ENCODE results near the gene MS4A6A.

The MS4A6A gene

DNA sequence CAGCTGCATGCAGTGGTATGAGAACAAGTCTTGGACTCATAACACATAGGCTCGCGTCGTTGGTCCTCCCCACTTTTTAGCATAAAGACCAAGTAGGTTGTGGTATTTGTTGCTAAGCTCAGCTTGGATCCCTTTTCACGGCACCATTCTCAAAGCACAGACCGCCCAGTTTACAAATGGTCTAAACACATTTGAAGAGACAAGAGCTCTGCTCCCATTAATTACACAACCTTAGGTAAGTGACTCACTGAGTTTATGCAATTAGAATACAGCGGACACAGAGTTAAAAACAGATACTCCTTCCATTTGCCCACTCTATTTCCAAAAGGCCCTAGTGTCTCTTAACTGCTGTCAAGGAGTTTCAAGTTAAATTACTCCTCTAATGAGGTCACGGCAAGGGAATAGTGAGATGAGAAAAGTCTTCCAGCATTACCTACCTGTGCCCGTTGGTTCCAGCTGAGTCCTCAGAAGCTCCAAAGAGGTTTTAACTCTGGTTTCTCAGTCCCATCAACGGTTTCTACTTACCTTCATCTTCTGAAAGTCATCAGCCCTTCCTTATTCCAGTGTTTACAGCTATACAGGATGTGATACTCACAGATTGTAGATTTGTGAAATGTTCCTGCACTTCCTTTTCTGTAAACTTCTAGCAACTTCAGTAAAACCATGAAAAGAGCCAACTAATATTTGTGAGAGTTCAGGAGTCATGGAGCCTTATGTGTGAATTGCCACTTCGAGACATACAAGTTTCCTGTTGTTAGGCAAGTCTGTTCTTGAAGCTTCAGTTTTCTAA lies at the start of gene MS4A6A:
TSS of gene MS4A6A (minus strand) at position 543 of the 790 bp plus-strand sequence. CDS start 1,356 bp downstream, outside the sequence.
- TF ChIP-seq CTCF (conservative IDR thresholded peaks at IDR 0.05; ENCODE audit: low read depth, low read length) = no peak
- H3K4me1 ChIP-seq (ENCODE audit: low read depth, poor library complexity, severe bottlenecking) = no peaks in the 10 kb centered on the region
- H4K20me1 ChIP-seq (ENCODE audit: insufficient read depth) = no peaks in the 10 kb centered on the region
- H3K27me3 ChIP-seq (ENCODE audit: insufficient read depth, low read depth) = no peaks in the 10 kb centered on the region
- no peaks in the 10 kb centered on the region for H3K36me3 ChIP-seq (ENCODE audit: insufficient read depth)
- H2AFZ ChIP-seq (ENCODE audit: low read depth) = no peak within 1 kb of the TSS
- H3K79me2 ChIP-seq (ENCODE audit: insufficient read depth, low read depth) = no peaks in the 10 kb centered on the region
- H3K27ac ChIP-seq = no peak within 1 kb of the TSS
- no peak within 1 kb of the TSS for H3K4me3 ChIP-seq (IDR thresholded peaks at IDR 0.05; ENCODE audit: insufficient read depth, low read depth, low read length)
- no peak within 1 kb of the TSS for H3K4me2 ChIP-seq
- no peak within 1 kb of the TSS for H3K9ac ChIP-seq

DNA sequence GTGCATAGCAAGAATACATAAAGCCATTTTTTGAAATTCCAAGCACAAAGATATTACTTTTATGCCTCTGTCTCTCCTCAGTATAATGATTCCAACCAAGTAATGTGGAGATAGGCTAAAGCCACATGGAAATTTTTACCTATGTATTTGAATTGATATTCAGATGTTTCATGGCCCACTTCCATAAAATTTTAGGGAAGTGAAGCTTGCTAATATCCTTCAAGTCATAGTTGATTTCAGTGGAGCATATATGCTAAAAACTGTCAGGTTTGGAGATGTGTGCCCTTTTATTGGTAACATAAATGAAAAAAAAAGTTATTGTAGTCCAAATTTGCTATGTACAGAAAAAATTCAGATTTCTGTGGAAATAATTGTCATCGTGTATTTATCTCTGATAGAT lies 47.8 kb upstream of the MS4A6A start:
- Histone ChIP-seq H3K27ac (no peak overlapping the region), H4K20me1 (ENCODE audit: insufficient read depth) (no peaks in the 10 kb centered on the region), H2AFZ (ENCODE audit: low read depth) (no peak overlapping the region), H3K4me2 (no peak overlapping the region), H3K4me3 (IDR thresholded peaks at IDR 0.05; ENCODE audit: insufficient read depth, low read depth, low read length) (no peak overlapping the region), H3K9ac (no peak overlapping the region), H3K27me3 (ENCODE audit: insufficient read depth, low read depth) (no peaks in the 10 kb centered on the region), H3K4me1 (ENCODE audit: low read depth, poor library complexity, severe bottlenecking) (no peaks in the 10 kb centered on the region), H3K36me3 (ENCODE audit: insufficient read depth) (no peaks in the 10 kb centered on the region), H3K79me2 (ENCODE audit: insufficient read depth, low read depth) (no peaks in the 10 kb centered on the region)
- TF ChIP-seq CTCF (conservative IDR thresholded peaks at IDR 0.05; ENCODE audit: low read depth, low read length) = no peak

- TF ChIP-seq CTCF (conservative IDR thresholded peaks at IDR 0.05; ENCODE audit: low read depth, low read length) = no peak
- Histone ChIP-seq H3K36me3 (ENCODE audit: insufficient read depth) (no peaks in the 10 kb centered on the region), H3K4me2 (no peak overlapping the region)
Observed at GRCh38 chr11:60222141-60222540, 39.3 kb upstream of the MS4A6A start.

DNA sequence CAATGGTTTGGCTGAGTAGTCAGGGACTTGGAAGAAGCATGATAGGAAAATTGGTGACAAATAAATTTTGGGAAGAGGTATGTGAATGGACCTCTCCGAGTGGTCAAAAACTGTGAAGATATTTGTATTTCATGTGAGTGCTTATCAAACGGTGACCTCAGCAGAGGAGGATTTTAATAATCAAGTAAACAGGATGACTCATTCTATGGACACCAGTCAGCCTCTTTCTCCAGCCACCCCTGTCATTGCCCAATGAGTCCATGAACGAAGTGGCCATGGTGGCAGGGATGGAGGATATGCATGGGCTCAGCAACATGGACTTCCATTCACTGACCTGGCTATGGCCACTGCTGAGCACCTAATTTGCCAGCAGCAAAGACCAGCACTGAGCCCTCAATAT lies 38.8 kb upstream of the MS4A6A start:
- H3K4me2 ChIP-seq = no peak overlapping the region
- no peak overlapping the region for H3K27ac ChIP-seq

More at GRCh38 chr11:60222141-60222540, 39.3 kb upstream of the MS4A6A start:
- no peak overlapping the region for H2AFZ ChIP-seq (ENCODE audit: low read depth)
- no peaks in the 10 kb centered on the region for H3K27me3 ChIP-seq (ENCODE audit: insufficient read depth, low read depth)
- no peaks in the 10 kb centered on the region for H3K79me2 ChIP-seq (ENCODE audit: insufficient read depth, low read depth)
- H4K20me1 ChIP-seq (ENCODE audit: insufficient read depth) = no peaks in the 10 kb centered on the region
- H3K9ac ChIP-seq = no peak overlapping the region
- H3K27ac ChIP-seq = no peak overlapping the region
- no peaks in the 10 kb centered on the region for H3K4me1 ChIP-seq (ENCODE audit: low read depth, poor library complexity, severe bottlenecking)
- H3K4me3 ChIP-seq (IDR thresholded peaks at IDR 0.05; ENCODE audit: insufficient read depth, low read depth, low read length) = no peak overlapping the region

More for the DNA sequence above, 38.8 kb upstream of the MS4A6A start:
- no peaks in the 10 kb centered on the region for H3K79me2 ChIP-seq (ENCODE audit: insufficient read depth, low read depth)
- no peaks in the 10 kb centered on the region for H3K4me1 ChIP-seq (ENCODE audit: low read depth, poor library complexity, severe bottlenecking)
- H4K20me1 ChIP-seq (ENCODE audit: insufficient read depth) = no peaks in the 10 kb centered on the region
- no peak overlapping the region for H3K4me3 ChIP-seq (IDR thresholded peaks at IDR 0.05; ENCODE audit: insufficient read depth, low read depth, low read length)
- H3K36me3 ChIP-seq (ENCODE audit: insufficient read depth) = no peaks in the 10 kb centered on the region
- H3K9ac ChIP-seq = no peak overlapping the region
- TF ChIP-seq CTCF (conservative IDR thresholded peaks at IDR 0.05; ENCODE audit: low read depth, low read length) = no peak
- no peaks in the 10 kb centered on the region for H3K27me3 ChIP-seq (ENCODE audit: insufficient read depth, low read depth)
- H2AFZ ChIP-seq (ENCODE audit: low read depth) = no peak overlapping the region

Data from KMS-11 (cell line).